Gastrocnemius medialis (tissue), 4 donors: ENCODE measurements around the gene MYLK2.

ENCODE experiments used
- POLR2A ChIP-seq, 2 donors: fragments of 450-650 bp; IDR thresholded peaks; one replicate each; pipeline ENCODE4 v1.6.1; 2017; ENCODE audit warnings: antibody characterized with exemption in 2 of 2, mild to moderate bottlenecking in 2 of 2, moderate library complexity in 2 of 2
- TF ChIP-seq, protein P1 (sequence below), 5 experiments: fragments of 450-650 bp in 3 of 5; fragments of 200-600 bp in 2 of 5; sonication (generic) in 2 of 5; IDR thresholded peaks in 4 of 5; conservative IDR thresholded peaks in 1 of 5; 1 replicate in 4 of 5; 2 replicates in 1 of 5; pipeline ENCODE4 v1.5.1; 2016 to 2019; ENCODE audit warnings: antibody characterized with exemption in 5 of 5, mild to moderate bottlenecking in 3 of 5, moderate library complexity in 3 of 5

DNA sequence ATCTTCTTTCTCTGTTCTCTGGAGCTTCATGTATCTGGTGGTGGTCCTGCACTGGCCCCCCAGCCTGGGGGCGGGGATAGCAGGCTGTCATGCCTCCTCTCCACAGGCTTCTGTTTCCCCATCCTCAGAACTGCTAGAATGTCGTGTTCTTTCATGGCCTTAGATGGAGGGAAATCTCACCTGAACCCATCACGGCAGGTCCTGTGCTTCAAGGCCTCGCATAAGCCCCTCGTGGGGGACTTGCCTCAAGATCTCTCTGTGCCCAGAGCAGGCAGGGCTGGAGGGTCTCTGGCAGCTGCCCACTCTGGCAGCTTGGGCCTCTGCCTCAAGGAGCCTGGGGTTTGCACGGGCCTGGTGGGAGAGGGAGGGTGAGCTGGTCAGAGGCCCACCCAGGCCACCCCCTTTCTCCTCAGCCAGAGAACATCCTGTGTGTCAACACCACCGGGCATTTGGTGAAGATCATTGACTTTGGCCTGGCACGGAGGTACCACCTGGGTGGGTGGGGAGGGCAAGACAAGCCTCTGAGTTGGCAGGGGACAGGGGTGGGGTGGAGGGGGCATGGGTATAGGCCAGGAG is 11.3 kb downstream of the MYLK2 start:
- TF ChIP-seq, protein P1, sequence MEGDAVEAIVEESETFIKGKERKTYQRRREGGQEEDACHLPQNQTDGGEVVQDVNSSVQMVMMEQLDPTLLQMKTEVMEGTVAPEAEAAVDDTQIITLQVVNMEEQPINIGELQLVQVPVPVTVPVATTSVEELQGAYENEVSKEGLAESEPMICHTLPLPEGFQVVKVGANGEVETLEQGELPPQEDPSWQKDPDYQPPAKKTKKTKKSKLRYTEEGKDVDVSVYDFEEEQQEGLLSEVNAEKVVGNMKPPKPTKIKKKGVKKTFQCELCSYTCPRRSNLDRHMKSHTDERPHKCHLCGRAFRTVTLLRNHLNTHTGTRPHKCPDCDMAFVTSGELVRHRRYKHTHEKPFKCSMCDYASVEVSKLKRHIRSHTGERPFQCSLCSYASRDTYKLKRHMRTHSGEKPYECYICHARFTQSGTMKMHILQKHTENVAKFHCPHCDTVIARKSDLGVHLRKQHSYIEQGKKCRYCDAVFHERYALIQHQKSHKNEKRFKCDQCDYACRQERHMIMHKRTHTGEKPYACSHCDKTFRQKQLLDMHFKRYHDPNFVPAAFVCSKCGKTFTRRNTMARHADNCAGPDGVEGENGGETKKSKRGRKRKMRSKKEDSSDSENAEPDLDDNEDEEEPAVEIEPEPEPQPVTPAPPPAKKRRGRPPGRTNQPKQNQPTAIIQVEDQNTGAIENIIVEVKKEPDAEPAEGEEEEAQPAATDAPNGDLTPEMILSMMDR (IDR thresholded peaks at IDR 0.05 in 4 of 5, conservative IDR thresholded peaks at IDR 0.05 in 1 of 5), result no peak
- no peak for TF ChIP-seq POLR2A (IDR thresholded peaks at IDR 0.05)
